ENCODE results near the gene SPACA6.

- TF ChIP-seq, protein P1, sequence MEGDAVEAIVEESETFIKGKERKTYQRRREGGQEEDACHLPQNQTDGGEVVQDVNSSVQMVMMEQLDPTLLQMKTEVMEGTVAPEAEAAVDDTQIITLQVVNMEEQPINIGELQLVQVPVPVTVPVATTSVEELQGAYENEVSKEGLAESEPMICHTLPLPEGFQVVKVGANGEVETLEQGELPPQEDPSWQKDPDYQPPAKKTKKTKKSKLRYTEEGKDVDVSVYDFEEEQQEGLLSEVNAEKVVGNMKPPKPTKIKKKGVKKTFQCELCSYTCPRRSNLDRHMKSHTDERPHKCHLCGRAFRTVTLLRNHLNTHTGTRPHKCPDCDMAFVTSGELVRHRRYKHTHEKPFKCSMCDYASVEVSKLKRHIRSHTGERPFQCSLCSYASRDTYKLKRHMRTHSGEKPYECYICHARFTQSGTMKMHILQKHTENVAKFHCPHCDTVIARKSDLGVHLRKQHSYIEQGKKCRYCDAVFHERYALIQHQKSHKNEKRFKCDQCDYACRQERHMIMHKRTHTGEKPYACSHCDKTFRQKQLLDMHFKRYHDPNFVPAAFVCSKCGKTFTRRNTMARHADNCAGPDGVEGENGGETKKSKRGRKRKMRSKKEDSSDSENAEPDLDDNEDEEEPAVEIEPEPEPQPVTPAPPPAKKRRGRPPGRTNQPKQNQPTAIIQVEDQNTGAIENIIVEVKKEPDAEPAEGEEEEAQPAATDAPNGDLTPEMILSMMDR (conservative IDR thresholded peaks at IDR 0.05; ENCODE audit: low read length), result no peak
- TF ChIP-seq EZH2phosphoT487 (IDR thresholded peaks at IDR 0.05; ENCODE audit: borderline replicate concordance, low read depth, low read length), result no peak
Measured at GRCh38 chr19:51727349-51727880, 34.3 kb downstream of the SPACA6 start.

Data from OCI-LY7 (cell line).